NCI-H446 treated with DMSO at 0.1 percent for 48 hours (cell line): ENCODE results near the gene ALDOB.
"Not testable (repeated sequence)": the region's sequence is repeated elsewhere in the genome, so short reads cannot be mapped to it uniquely, and the experiment has no call there.

ENCODE experiments used
- DNase-seq: peaks from one replicate; lab custom pipeline; 2025; lab: John Stamatoyannopoulos, UW

The ALDOB gene

GRCh38 chr9:101421653-101422065, 13.9 kb downstream of the ALDOB start:
- no peak for DNase-seq

DNA sequence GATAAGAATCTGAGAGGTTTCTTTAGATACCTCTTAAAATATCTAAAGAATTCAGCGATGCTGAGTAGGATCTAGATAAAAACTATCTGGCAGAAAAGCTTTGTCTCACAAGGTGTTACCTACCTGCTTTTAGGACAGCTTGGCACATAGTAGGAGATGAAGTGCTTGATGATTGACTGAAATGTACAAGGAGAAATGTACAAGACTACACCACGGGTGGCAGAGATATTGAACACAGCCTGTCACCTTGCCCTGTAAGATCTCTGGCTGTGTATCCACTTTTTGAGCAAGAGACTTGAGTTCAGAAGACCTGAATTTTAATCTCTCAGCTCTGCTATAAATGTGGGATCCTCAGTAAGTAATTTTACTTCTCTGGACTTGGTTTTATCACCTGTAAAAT, 15.7 kb downstream of the ALDOB start:
- no peak for DNase-seq

- DNase-seq = no peak
Measured at GRCh38 chr9:101418518-101419430, 16.8 kb downstream of the ALDOB start.

DNA sequence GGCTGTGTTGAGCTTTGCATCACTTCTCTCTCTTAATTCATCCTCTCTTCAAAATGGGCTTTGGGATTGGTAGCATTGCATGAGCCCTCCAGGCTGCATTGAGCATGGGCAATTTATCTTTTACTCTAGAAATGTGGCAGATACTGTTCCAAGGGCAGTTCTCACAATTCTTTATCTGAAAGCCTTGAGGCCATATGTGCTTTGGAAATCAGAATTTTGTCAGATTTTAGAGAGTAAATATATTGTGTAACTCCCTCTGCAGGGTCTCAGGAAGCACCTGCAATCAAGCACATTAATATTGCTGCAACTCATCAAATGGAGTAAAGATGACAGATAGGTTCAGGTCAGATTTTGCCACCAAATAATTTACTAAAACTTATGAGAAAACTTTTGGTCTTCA, 17.6 kb downstream of the ALDOB start:
- no peak for DNase-seq

DNA sequence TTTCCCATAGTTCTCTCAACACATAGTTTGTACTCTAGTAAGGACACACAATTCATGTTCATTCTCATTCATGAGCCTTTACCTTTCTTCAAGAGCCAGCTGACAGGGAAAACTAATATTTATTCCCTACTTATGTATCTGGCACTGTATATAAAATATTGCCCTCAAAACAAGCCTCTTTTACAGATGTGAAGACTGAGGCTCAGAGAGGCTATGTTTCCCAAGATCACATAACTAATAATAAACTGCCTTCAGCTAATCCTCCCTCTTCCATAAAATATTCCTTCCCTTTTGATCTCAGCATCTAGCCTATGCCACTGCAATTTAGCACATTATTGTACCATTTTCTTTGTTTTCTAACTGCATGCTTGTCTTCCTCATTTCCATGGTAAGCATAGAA, 18.2 kb downstream of the ALDOB start:
- DNase-seq = no peak

DNA sequence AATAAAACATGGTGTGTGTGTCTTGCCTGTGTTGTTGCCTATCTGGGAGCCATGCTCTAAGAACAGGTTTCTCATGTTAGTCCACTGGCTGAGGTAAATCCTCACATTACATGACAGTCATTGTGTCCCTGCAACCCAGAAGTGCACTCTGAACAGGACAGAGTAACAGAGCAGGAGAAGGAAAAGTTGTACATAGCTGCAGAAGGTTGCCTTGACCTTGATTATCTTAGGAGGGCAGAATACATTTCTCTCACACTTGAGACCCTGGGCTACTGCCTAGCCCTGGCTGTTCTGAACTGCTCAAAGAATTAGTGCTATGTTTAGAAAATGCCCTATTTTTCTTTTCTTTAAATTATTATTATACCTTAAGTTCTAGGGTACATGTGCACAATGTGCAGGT, 20.0 kb downstream of the ALDOB start:
- DNase-seq = no peak

DNA sequence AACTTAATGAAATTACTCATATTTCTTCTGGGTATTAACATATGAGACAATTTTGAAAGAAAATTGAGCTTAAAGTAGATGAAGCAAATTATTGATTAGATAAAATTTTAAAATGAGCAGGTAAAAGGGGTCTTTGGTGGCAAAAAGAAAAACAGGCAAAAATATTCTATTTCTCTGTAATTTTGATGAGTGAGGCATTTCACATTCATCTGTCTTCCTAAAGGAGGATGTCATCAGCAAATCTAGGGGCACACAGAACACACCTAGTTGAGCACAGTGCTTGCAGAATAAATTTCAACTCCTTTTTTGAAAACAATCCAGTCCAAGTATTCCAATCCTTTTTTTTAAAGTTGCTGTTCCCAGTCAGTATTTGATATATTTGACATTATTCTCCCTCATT, 20.7 kb downstream of the ALDOB start:
- no peak for DNase-seq

- DNase-seq = no peak
Measured at GRCh38 chr9:101409079-101409477, 26.5 kb downstream of the ALDOB start.

DNA sequence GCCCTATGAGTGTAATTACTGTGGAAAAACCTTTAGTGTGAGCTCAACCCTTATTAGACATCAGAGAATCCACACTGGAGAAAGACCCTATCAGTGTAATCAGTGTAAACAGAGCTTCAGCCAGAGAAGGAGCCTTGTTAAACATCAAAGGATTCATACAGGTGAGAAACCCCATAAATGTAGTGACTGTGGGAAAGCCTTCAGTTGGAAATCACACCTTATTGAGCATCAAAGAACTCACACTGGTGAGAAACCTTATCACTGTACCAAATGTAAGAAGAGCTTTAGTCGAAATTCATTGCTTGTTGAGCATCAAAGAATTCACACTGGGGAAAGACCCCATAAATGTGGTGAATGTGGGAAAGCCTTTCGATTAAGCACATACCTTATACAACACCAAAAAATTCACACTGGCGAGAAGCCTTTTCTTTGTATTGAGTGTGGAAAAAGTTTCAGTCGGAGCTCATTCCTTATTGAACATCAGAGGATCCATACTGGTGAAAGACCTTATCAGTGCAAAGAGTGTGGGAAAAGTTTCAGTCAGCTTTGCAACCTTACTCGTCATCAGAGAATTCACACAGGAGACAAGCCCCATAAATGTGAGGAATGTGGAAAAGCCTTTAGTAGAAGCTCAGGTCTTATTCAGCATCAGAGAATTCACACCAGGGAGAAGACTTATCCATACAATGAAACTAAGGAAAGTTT, 27.0 kb downstream of the ALDOB start:
- no peak for DNase-seq

DNA sequence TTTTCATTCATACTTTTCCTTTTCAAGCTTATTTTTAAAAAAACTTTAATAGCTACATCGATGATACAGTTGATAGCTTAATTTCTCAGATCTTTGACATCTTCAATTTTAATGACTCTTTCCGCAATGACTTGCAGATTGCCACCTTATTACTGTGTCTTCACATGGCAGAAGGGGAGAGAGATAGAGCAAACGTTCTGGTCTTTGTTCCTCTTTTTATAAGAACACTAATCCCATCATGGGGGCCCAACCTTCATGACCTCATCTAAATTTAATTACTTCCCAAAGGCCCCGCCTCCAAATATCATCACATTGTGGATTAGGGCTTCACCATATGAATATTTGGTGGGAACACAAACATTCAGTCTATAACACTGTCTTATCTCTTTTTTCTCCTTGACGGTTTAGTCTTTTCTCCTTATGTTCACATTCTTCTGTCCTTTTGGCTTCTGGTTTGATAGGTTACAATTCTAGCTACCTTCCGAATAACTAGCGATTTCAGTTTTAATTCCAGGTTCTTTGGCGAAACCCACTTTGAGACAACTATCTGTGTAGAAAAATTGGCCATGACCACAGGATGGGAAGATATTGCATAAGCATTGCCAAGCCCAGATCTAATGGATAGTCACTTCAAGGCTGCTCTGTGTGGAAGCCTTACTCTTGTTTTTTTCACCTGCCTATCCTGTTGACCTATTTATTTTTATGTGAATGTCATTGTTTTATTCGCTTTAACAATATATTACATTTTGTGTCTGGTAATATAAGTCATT, 31.9 kb downstream of the ALDOB start:
- DNase-seq = no peak

- no peak for DNase-seq
Measured at GRCh38 chr9:101400120-101400519, 35.5 kb downstream of the ALDOB start.

DNA sequence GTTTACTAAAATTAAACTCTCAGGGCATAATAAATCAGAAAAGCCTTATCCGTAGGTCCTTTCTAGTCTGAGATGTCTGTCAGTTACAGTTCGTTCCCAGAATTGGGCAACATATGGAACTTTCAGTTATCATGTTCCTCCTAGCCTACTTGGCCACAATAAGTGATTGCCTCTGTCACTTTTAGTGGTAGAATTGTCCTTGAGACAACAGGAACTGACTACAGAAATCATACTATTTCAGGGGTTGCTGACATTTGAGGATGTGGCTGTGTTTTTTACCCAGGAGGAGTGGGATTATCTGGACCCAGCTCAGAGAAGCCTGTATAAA, 36.0 kb downstream of the ALDOB start:
- DNase-seq = no peak

DNA sequence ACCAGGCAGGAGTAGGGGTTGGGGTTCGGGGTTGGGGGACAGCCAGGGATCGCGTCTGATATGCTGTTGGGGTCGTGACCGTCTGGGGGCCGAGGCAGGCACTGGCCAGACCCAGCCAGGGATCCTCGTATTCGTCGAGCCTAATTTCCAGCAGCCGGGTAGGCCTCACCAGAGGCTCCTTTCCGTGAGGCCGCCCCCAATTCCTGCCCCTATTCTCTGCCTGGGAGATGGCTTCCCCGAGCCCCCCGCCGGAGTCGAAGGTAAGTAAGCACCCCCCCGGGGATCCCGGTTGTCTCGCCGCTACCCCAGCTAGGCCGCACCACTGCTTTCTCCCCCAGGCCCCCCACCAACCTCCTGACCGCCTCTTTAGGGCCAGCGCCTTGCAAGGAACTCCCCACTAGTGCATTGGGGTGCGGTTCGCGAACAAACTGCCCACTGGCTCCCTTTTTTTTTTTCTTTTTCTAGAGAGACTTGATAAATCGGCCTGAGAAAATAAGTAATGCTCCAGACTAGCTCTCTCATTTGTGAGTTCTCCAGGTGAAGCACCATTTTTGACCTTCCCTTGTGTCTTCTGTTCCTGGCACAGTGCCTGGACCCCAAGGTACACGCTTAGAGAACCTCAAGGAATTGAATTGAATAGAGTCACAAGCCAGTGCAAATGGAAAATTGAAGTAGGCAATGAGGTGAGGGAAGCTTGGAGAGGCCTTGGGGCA, 36.5 kb downstream of the ALDOB start:
- DNase-seq = no peak

GRCh38 chr9:101398068-101398929, 37.3 kb downstream of the ALDOB start, which contains the start of the genes MRPL50 and ZNF189:
MRPL50 (minus strand) TSS chr9:101398618; CDS start chr9:101398592, 26 bp downstream.
ZNF189 (plus strand) TSS chr9:101398851; CDS start chr9:101399157, 306 bp downstream.
- DNase-seq = peak; percentile 93

GRCh38 chr9:101397746-101398067, 37.9 kb downstream of the ALDOB start:
- DNase-seq = no peak

GRCh38 chr9:101394687-101395086, 40.9 kb downstream of the ALDOB start:
- DNase-seq = no peak

- DNase-seq = no peak
Measured at GRCh38 chr9:101393135-101393534, 42.4 kb downstream of the ALDOB start.

DNA sequence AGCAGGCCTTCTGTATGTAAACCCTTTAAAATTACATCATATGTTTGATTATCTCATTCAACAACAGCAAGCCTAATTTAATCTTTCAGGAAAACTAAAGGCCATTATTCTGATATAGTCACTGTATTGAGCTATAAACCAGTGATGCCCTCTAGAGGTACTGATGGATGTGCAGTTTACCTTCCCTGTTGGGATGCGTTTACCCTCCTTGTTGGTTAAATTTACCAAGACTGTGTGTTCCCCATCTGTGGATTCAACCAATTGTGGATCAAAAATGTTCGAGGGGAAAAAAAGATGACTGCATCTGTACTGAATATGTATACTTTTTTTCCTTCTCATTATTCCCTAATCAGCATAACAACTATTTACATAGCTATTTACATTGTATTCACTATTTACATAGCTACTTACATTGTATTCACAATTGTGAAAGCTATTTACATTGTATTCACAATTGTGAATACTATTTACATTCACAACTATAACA, 47.0 kb downstream of the ALDOB start:
- DNase-seq = no peak

DNA sequence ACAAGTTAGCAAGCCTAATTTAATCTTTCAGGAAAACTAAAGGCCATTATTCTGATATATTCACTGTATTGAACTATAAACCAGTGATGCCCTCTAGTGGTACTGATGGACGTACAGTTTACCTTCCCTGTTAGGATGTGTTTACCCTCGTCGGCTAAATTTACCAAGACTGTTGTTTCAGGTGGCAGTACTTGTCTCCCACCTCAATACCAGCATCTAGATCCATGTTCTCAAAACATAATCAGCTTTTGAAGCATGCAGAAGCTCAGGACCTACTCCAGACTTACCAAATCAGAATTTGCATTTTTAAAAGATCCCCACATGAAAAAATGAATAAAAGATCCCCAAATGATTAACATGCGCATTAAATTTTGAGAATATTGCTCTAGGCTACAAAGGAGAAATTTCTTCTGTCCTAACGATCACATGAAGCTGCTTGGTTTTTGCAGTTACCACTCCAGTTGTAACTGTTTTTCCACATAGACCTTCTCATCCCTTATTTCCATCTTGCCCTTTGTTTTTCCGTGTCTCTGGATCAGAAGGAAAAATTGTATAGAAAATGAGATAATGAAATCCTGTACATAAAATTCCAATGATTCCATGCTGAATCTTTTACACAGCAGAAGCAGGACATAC, 47.6 kb downstream of the ALDOB start:
- peak; percentile 24 for DNase-seq

GRCh38 chr9:101384873-101385536, 50.6 kb downstream of the ALDOB start, which contains the start of gene BAAT:
BAAT (minus strand) TSS chr9:101385006; CDS start chr9:101371404, 13,602 bp downstream.
- DNase-seq = not testable (repeated sequence)
